Measurements from ENCODE around the gene PRF1. TPM values are rescaled to one million over a fixed set of nuclear protein-coding genes. Genes with fewer than 3 reads are reported as not detected.

The PRF1 gene
- total and polyA plus RNA-seq, 2 donors from 2014 or later = 1.4 to 8.8 TPM

DNA sequence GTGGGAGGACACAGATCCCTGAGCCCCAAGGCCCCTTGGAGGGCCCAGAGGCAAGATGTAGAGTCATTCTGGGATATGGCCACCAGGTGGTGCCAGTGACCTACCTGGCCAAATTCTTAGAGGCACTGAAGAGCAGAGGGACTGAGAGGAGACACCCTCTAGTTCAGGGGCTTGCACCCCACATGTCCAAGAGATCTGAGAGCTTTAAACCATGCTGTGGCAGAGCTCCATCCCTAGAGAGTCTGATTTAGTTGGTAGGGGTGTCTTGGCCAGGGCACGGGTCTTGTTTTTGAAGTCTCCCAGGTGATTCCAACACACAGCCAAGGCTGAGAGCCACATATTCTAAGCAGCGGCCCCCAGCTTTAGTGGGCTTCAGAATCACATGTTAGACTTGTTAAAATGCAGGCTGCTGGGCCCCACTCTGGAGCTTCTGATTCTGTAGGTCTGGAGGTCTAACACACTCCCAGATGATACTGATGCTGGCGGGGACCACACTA lies 52.5 kb downstream of the PRF1 start:
- no peak for FAIRE-seq
- TF ChIP-seq, protein P1, sequence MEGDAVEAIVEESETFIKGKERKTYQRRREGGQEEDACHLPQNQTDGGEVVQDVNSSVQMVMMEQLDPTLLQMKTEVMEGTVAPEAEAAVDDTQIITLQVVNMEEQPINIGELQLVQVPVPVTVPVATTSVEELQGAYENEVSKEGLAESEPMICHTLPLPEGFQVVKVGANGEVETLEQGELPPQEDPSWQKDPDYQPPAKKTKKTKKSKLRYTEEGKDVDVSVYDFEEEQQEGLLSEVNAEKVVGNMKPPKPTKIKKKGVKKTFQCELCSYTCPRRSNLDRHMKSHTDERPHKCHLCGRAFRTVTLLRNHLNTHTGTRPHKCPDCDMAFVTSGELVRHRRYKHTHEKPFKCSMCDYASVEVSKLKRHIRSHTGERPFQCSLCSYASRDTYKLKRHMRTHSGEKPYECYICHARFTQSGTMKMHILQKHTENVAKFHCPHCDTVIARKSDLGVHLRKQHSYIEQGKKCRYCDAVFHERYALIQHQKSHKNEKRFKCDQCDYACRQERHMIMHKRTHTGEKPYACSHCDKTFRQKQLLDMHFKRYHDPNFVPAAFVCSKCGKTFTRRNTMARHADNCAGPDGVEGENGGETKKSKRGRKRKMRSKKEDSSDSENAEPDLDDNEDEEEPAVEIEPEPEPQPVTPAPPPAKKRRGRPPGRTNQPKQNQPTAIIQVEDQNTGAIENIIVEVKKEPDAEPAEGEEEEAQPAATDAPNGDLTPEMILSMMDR (IDR thresholded peaks at IDR 0.05; ENCODE audit: borderline replicate concordance, extremely low read depth, insufficient read depth) = peak; percentile 81
- peak in 4 of 5 donors; percentile 67 to 85 (median 76) for DNase-seq
- no peak overlapping the region for H3K9ac ChIP-seq (ENCODE audit: low read length in 3 of 3)
- H3K9me3 ChIP-seq (ENCODE audit: control insufficient read depth in 2 of 3, insufficient read depth in 1 of 3, low read length in 3 of 3) = no peaks in the 10 kb centered on the region
- no peak overlapping the region for H3K4me3 ChIP-seq (ENCODE audit: low read length in 3 of 3)
- no peaks in the 10 kb centered on the region for H3K4me1 ChIP-seq (ENCODE audit: control insufficient read depth in 2 of 3, insufficient read depth in 2 of 3, low read depth in 1 of 3, low read length in 3 of 3)
- H3K27me3 ChIP-seq (ENCODE audit: control insufficient read depth, insufficient read depth, low read length) = no peaks in the 10 kb centered on the region
- peaks cover 0 to 3% (median 0%) of the 10 kb centered on the region in 3 donors for H3K36me3 ChIP-seq (ENCODE audit: control insufficient read depth in 2 of 3, insufficient read depth in 3 of 3, low read length in 3 of 3)
- H3K27ac ChIP-seq (ENCODE audit: low read depth in 2 of 2, low read length in 2 of 2) = no peak overlapping the region
- intact Hi-C loops (cut with DNase I) = loop anchor here (5.0 kb wide), 1 partner anchor 212 kb away; no protein-coding TSS in a partner anchor

DNA sequence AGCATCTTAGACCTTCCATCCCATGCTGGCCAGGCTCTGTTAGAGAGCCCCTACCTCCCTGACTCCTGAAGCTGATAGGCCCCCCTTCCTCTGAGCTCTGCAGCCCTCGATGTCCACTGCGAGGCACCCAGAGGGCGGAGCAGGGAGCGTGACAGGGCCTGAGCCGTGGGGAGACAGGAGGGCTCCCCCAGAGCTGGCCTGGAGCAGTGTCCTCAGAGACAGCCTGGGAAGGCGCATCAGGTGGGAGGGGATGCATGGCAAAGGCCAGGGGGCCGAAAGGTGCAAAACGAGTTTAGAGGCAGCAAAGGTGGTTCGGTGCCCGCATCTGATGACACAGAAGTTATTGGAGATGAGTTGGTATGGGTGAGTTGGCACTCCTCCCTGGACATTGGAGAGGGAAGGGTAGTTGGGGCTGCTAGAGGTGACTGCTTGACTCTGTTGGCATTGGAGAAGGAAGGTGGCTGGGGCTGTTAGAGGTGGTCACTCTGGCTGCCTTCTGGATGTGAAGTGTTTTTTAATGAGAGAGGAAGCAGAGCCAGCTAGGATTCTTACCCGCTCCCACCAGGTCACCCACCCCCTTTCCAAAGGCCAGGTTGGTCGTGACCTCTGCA lies 53.1 kb downstream of the PRF1 start:
- TF ChIP-seq, protein P1 (IDR thresholded peaks at IDR 0.05; ENCODE audit: borderline replicate concordance, extremely low read depth, insufficient read depth) = no peak
- DNase-seq = no peak
- FAIRE-seq = no peak
- Histone ChIP-seq H3K9ac (ENCODE audit: low read length in 3 of 3) (no peak overlapping the region), H3K27ac (ENCODE audit: low read depth in 2 of 2, low read length in 2 of 2) (no peak overlapping the region), H3K36me3 (ENCODE audit: control insufficient read depth in 2 of 3, insufficient read depth in 3 of 3, low read length in 3 of 3) (peaks cover 0 to 3% (median 0%) of the 10 kb centered on the region in 3 donors), H3K27me3 (ENCODE audit: control insufficient read depth, insufficient read depth, low read length) (no peaks in the 10 kb centered on the region), H3K4me3 (ENCODE audit: low read length in 3 of 3) (no peak overlapping the region), H3K4me1 (ENCODE audit: control insufficient read depth in 2 of 3, insufficient read depth in 2 of 3, low read depth in 1 of 3, low read length in 3 of 3) (no peaks in the 10 kb centered on the region), H3K9me3 (ENCODE audit: control insufficient read depth in 2 of 3, insufficient read depth in 1 of 3, low read length in 3 of 3) (no peaks in the 10 kb centered on the region)
- intact Hi-C loops (cut with DNase I) = no loop called here

Other genes with a start within 250 kb of the PRF1 start
- gene LRRC20, start 220.1 kb downstream of the PRF1 start, total RNA-seq = 6.0 TPM
- gene LRRC20, start 220.1 kb downstream of the PRF1 start, polyA plus RNA-seq (ENCODE audit: insufficient read depth, low read depth, low replicate concordance) = 6.3 TPM
- 66.6 TPM for gene EIF4EBP2, start 198.6 kb downstream of the PRF1 start, total RNA-seq
- 35.8 TPM for gene EIF4EBP2, start 198.6 kb downstream of the PRF1 start, polyA plus RNA-seq (ENCODE audit: insufficient read depth, low read depth, low replicate concordance)
- gene NODAL, start 161.1 kb downstream of the PRF1 start, total RNA-seq = not detected
- gene NODAL, start 161.1 kb downstream of the PRF1 start, polyA plus RNA-seq (ENCODE audit: insufficient read depth, low read depth, low replicate concordance) = not detected
- gene PALD1, start 124.0 kb downstream of the PRF1 start, total RNA-seq = 14.4 TPM
- gene PALD1, start 124.0 kb downstream of the PRF1 start, polyA plus RNA-seq (ENCODE audit: insufficient read depth, low read depth, low replicate concordance) = 3.0 TPM
- 0.47 TPM for gene ADAMTS14, start 69.8 kb upstream of the PRF1 start, total RNA-seq
- not detected for gene ADAMTS14, start 69.8 kb upstream of the PRF1 start, polyA plus RNA-seq (ENCODE audit: insufficient read depth, low read depth, low replicate concordance)
- gene TBATA, start 182.6 kb upstream of the PRF1 start, total RNA-seq = not detected
- 1.9 TPM for gene TBATA, start 182.6 kb upstream of the PRF1 start, polyA plus RNA-seq (ENCODE audit: insufficient read depth, low read depth, low replicate concordance)
- 105 TPM for gene SGPL1, start 213.2 kb upstream of the PRF1 start, total RNA-seq
- gene SGPL1, start 213.2 kb upstream of the PRF1 start, polyA plus RNA-seq (ENCODE audit: insufficient read depth, low read depth, low replicate concordance) = 13.5 TPM

Data from kidney (tissue), 14 donors.